Amniotic stem cell (primary cell): ENCODE measurements around the gene ORMDL2.
"Not testable (repeated sequence)": the region's sequence is repeated elsewhere in the genome, so short reads cannot be mapped to it uniquely, and the experiment has no call there.

Source experiments
- DNase-seq: peaks from one replicate; lab custom pipeline; 2025; lab: John Stamatoyannopoulos, UW

ORMDL2 gene

GRCh38 chr12:55852740-55853139 is 34.9 kb downstream of the ORMDL2 start:
- no peak for DNase-seq

DNA sequence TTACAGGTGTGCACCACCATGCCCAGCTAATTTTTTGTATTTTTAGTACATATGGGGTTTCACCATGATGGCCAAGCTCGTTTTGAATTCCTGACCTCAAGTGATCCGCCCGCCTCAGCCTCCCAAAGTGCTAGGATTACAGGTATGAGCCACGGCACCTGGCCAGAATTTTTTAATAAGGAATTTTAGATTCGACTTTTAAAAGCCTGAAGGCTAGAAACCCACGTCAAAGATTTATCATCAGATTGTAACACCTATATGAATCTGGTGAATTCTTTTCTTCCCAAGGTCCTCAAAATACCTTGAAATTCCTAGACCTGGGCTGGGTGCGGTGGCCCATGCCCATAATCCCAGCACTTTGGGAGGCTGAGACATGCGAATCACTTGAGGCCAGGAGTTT is 43.6 kb downstream of the ORMDL2 start:
- DNase-seq: no peak

DNA sequence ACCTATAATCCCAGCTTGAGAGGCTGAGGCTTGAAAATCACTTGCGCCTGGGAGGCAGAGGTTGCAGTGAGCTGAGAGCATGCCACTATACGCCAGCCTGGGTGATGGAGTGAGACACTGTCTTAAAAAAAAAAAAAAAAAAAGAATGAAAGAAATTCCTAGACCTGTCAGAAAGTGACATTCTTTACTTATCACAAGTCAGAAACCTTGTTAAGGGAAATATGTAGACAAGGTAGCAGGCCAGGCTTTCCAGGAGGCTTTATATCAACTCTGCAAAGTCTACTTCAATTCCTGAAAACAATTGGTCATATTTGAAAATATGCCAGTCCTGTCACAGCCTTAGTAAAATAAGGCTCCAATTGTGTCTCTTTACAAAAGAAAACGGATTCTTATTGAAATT is 44.0 kb downstream of the ORMDL2 start:
- DNase-seq: no peak

DNA sequence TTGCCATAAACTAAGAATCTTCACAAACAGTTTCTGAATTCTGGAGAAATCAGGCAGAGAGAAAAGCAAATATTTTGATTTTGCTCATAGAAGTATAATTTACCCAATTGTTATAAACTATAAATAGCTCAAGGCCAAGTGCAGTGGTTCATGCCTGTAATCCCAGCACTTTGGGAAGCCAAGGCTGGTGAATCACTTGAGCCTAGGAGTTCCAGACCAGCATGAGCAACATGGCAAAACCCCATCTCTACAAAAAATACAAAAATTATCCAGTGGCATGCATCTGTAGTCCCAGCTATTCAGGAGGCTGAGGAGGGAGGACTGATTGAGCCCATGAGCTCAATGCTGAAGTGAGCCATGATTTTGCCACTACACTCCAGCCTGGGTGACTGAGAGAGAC is 44.4 kb downstream of the ORMDL2 start:
- no peak for DNase-seq

DNA sequence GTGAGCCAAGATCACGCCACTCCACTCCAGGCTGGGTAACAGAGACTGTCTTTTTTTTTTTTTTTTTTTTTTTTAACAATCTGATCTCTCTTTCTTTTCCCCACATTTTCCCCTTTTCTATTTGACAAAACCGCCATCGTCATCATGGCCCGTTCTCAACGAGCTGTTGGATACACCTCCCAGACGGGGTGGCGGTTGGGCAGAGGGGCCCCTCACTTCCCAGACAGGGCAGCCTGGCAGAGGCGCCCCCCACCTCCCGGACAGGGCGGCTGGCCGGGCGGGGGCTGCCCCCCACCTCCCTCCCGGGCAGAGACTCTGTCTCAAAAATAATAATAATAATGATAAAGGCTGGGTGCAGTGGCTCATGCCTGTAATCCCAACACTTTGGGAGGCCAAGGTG is 45.1 kb downstream of the ORMDL2 start:
- not testable (repeated sequence) for DNase-seq

GRCh38 chr12:55865327-55865726 is 47.5 kb downstream of the ORMDL2 start:
- DNase-seq: no peak

- DNase-seq: not testable (repeated sequence)
These were observed 48.7 kb downstream of the ORMDL2 start for GRCh38 chr12:55866454-55867004.
